Fibroblast of the aortic adventitia (primary cell): ENCODE data around the gene BMAL1. TPM values are rescaled to one million over a fixed set of nuclear protein-coding genes. Genes with fewer than 3 reads are reported as not detected.

Source experiments
- DNase-seq: peaks from one replicate; pipeline ENCODE4 v3.0.0-alpha.2; 2010; ENCODE audit warnings: low read depth
- H3K4me3 ChIP-seq: 2 replicates; pipeline ENCODE4 v1.5.1; 2011; ENCODE audit warnings: low read depth, mild to moderate bottlenecking, control low read depth, low read length, moderate library complexity
- total RNA-seq: library from RNA; depleted of rRNA; stranded (reverse); fragments of >200 nt; gene quantifications from 2 replicates; pipeline ENCODE4 v1.2.3, GENCODE V29; 2012; ENCODE audit warnings: low replicate concordance
- TF ChIP-seq, protein P1 (sequence below): IDR thresholded peaks from 2 replicates; pipeline ENCODE4 v1.5.1; 2011; ENCODE audit warnings: mild to moderate bottlenecking, low read length, control low read depth, inconsistent platforms; ENCODE audit not compliant: insufficient read depth

The BMAL1 gene
- total RNA-seq, 1 donor, result 5.5 TPM

DNA sequence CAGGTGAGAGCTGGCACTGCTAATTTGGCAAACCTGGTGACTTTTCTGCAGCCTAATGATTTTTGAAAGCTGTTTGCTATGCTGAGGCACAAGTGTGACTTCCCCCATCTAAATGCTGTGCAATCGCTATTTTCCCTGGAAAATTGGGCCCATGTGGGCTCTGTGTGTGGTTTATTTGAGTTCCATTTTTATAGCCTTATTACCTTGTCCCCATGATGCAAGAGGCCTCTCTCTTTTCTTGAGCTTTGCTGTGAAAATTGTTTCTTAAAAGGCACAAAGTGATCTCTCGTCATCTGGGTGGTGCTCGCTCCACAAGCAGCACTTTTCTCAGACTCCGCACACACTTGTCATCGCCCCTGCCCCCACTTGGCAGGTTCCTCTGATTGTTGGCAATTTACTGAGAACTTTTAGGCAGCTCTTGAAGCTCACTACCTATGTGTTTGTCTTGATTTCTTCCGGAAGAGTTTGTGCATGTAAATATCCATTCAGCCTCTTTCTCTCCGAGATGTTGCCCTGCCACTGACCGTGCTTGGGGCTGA is 24.9 kb downstream of the BMAL1 start:
- DNase-seq, result no peak
- no peak overlapping the region for H3K4me3 ChIP-seq
- TF ChIP-seq, protein P1, sequence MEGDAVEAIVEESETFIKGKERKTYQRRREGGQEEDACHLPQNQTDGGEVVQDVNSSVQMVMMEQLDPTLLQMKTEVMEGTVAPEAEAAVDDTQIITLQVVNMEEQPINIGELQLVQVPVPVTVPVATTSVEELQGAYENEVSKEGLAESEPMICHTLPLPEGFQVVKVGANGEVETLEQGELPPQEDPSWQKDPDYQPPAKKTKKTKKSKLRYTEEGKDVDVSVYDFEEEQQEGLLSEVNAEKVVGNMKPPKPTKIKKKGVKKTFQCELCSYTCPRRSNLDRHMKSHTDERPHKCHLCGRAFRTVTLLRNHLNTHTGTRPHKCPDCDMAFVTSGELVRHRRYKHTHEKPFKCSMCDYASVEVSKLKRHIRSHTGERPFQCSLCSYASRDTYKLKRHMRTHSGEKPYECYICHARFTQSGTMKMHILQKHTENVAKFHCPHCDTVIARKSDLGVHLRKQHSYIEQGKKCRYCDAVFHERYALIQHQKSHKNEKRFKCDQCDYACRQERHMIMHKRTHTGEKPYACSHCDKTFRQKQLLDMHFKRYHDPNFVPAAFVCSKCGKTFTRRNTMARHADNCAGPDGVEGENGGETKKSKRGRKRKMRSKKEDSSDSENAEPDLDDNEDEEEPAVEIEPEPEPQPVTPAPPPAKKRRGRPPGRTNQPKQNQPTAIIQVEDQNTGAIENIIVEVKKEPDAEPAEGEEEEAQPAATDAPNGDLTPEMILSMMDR, result no peak

DNA sequence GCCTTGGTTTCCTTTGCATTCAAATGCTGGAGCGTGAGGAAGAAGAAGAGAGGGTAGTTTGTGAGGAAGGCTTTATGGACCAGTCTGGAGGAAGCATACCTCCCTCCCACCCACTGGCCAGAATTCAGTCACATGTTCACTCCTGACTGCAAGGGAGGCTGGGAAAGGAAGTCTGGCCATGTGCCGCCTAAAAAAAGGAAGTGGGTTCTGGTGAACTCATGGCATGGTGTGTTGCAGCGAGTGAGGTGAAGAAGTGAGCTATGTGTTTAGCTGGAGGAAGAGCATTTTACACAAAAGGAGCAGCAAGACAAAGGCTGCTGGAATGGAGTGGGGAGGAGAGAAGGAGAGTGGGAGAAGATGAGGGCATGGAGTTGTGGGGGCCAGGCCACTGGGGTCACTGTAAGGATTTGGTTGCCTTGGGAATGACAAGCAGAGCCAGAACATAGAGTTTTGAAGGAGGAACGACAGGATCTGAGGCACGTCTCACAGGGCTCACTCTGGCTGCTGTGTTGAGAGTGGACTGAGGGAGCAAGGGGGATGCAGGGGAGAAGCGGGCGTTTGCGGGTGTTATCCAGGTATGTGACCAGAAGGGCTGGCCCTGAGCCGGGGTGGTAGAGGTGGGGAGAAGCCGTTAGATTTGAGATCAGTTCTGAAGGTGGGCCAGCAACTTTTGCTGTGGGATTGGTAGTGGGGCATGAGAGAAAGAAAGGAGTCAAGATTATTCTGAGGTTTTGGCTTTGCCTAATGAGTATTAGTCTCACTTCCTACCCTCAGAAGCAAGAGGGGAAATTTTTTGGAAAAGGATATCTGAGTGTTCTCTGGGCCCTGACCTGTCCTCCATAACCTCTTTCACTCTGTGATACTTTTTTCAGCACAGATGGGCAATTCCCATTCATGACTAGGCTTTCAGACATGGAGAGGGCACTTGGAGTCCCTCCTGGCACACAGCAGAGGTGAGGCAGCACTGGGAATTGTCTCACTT is 26.4 kb downstream of the BMAL1 start:
- no peak for DNase-seq
- H3K4me3 ChIP-seq, result no peak overlapping the region
- TF ChIP-seq, protein P1, result no peak

DNA sequence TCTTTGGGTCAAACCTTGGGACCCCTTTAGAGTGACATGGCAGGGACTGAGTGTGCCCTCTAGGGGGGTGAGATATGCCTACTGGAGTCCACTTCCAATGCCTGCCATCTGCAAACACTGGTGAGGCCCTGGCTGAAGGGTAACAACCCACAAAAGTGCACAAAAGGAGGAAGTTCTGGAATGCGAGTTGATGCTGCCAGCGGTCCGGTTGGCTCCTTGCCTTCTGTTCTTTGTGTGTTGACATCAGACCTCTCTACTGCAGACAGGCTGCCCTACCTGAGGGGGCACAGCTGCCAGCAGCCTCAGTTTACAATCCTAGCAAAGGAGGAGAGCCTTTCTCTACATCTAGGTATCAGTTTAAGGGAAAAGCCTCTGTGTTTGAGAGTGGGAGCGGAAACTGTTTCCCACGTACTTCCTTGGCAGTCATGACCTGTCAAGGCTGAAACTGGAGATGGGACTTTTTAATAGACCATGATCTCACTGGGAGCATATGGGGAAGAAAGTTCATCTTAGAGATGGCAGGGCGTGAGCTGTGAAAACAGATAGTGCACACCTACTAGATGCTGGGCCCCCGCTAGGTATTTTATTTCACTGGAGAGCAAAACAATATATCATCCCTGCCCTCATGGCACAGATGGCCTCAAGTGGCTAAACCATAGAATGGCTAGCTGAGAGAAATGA is 27.2 kb downstream of the BMAL1 start:
- DNase-seq, result no peak
- TF ChIP-seq, protein P1, result no peak
- H3K4me3 ChIP-seq, result no peak overlapping the region

DNA sequence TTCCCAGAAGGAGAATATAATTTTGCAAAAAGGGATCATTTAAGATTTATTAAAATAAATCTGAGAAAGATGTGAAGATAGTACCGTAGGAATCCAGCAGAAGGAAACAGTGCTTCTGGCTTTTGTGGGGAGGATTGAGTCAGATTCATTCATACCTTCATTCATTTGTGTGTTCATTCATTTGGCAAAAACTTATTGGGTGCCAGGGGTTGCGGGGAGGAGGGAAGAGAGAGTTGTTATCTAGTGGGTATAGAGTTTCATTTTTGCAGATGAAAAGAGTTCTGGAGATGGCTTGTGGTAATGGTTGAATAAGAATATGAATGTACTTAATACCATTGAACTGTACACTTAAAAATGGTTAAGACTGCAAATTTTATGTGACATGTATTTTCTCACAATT is 31.1 kb downstream of the BMAL1 start:
- no peak overlapping the region for H3K4me3 ChIP-seq
- DNase-seq, result no peak
- TF ChIP-seq, protein P1, result no peak

DNA sequence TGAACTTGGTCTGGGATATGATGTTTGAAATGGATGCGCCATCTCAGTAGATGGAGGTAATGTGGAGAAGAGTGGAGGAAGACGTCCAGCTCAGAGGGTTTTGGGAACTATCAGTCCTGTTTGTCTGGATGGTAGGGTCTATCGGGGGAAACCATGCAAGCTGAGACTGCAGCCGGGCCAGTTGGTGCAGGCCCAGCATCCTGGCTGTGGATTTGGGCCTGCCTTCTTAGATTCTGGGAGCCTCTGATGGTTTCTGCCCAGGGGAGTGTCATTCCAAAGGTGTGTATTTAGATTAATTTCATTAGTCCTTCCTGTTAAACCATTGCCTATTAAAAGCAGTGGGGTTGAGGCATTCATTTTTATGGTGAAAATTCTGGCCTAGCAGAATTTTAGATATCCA is 31.6 kb downstream of the BMAL1 start:
- DNase-seq, result no peak
- TF ChIP-seq, protein P1, result no peak
- no peak overlapping the region for H3K4me3 ChIP-seq

DNA sequence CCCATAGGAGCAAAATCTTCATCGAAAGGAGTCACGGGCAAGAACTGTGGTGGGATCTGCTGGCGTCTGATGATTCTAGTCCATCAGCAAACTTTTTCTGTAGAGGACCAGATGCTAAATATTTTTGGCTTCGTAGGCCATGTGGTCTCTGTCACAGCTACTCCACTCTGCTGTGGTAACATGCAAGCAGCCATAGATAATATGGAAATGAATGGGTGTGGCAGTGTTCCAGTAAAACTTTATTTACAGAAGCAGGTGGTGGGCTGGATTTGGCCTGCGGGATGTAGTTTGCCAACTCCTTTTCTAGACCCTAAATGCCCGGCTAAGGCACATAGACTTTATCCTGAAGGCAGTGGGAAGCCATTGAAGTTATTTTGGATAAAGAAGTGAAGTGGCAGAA is 32.9 kb downstream of the BMAL1 start:
- H3K4me3 ChIP-seq, result no peak overlapping the region
- DNase-seq, result no peak
- TF ChIP-seq, protein P1, result no peak
